GM18505 (cell line): ENCODE data around the gene GYS1.
A peak's percentile ranks its signal among the peaks of the same experiment; 100 is the strongest.

ENCODE experiments used
- ATAC-seq: cut with Tn5 transposase; IDR thresholded peaks from one replicate; pipeline ENCODE4 v1.9.1; 2021; ENCODE audit not compliant: unreplicated experiment
- POLR2A ChIP-seq: IDR thresholded peaks from 4 replicates; pipeline ENCODE4 v1.6.1; 2011; ENCODE audit warnings: borderline replicate concordance; ENCODE audit not compliant: insufficient read depth, insufficient read length; ENCODE audit errors: extremely low read depth

GYS1 gene

GRCh38 chr19:48959341-48960239 lies 33.5 kb downstream of the GYS1 start:
- TF ChIP-seq POLR2A: no peak
- ATAC-seq: no peak

GRCh38 chr19:48958006-48958405 lies 35.1 kb downstream of the GYS1 start:
- ATAC-seq: no peak
- no peak for TF ChIP-seq POLR2A

- no peak for TF ChIP-seq POLR2A
- ATAC-seq: no peak
These were observed 37.7 kb downstream of the GYS1 start for GRCh38 chr19:48955308-48955958.

GRCh38 chr19:48954595-48955307 lies 38.4 kb downstream of the GYS1 start, which contains the start of gene BAX:
BAX (plus strand) TSS chr19:48954875; CDS start chr19:48954929, 54 bp downstream.
- peak; percentile 85 for ATAC-seq
- peak; percentile 82 for TF ChIP-seq POLR2A

- TF ChIP-seq POLR2A: no peak
- no peak for ATAC-seq
These were observed 39.0 kb downstream of the GYS1 start for GRCh38 chr19:48953990-48954594.

GRCh38 chr19:48953141-48953540 lies 40.0 kb downstream of the GYS1 start:
- ATAC-seq: no peak

GRCh38 chr19:48950830-48951519 lies 42.1 kb downstream of the GYS1 start:
- no peak for ATAC-seq
- TF ChIP-seq POLR2A: no peak

More at GRCh38 chr19:48953141-48953540, 40.0 kb downstream of the GYS1 start:
- no peak for TF ChIP-seq POLR2A

GRCh38 chr19:48950159-48950558 lies 43.0 kb downstream of the GYS1 start:
- no peak for ATAC-seq
- TF ChIP-seq POLR2A: no peak

GRCh38 chr19:48947258-48947542 lies 45.9 kb downstream of the GYS1 start:
- ATAC-seq: no peak
- TF ChIP-seq POLR2A: no peak

GRCh38 chr19:48946463-48947257 lies 46.4 kb downstream of the GYS1 start:
- no peak for ATAC-seq
- TF ChIP-seq POLR2A: no peak

- no peak for ATAC-seq
- no peak for TF ChIP-seq POLR2A
These were observed 47.3 kb downstream of the GYS1 start for GRCh38 chr19:48945817-48946216.

GRCh38 chr19:48945415-48945814 lies 47.7 kb downstream of the GYS1 start:
- no peak for ATAC-seq
- TF ChIP-seq POLR2A: no peak
